T-helper 2 cell treated with Interferon-gamma antibody and Interleukin-4, amounts not matched to agents 5 μg/mL and 100 μg/mL, for 36 hours (primary cell): ENCODE data around the gene AKR7A3.
"Not testable (repeated sequence)": the region's sequence is repeated elsewhere in the genome, so short reads cannot be mapped to it uniquely, and the experiment has no call there.

ENCODE experiments used
- DNase-seq: peaks from one replicate; pipeline ENCODE4 v3.0.0; 2021; ENCODE audit warnings: low spot score
- H3K27ac Mint-ChIP-seq: one replicate; pipeline ENCODE4 v1.8.0; 2021; ENCODE audit warnings: mild to moderate bottlenecking, mixed read lengths
- H3K27me3 Mint-ChIP-seq: one replicate; pipeline ENCODE4 v1.8.0; 2021; ENCODE audit warnings: low read depth, mixed read lengths
- H3K36me3 Mint-ChIP-seq: one replicate; pipeline ENCODE4 v1.8.0; 2021; ENCODE audit warnings: low read depth, mixed read lengths
- H3K4me1 Mint-ChIP-seq: one replicate; pipeline ENCODE4 v1.8.0; 2021; ENCODE audit warnings: low read depth, mixed read lengths
- H3K4me3 Mint-ChIP-seq: one replicate; pipeline ENCODE4 v1.8.0; 2022; ENCODE audit warnings: mild to moderate bottlenecking, moderate library complexity, mixed read lengths
- H3K9me3 Mint-ChIP-seq: one replicate; pipeline ENCODE4 v1.8.0; 2021; ENCODE audit warnings: mixed read lengths

AKR7A3 gene

GRCh38 chr1:19287436-19288185 is 959 bp downstream of the AKR7A3 start:
- no peak for DNase-seq
- Mint-ChIP-seq H3K36me3 (peaks cover 6% of the 10 kb centered on the region), H3K27me3 (peaks cover 3% of the 10 kb centered on the region), H3K4me1 (peaks cover 2% of the 10 kb centered on the region), H3K27ac (peak overlapping the region; percentile 35), H3K9me3 (peaks cover 7% of the 10 kb centered on the region), H3K4me3 (peak overlapping the region; percentile 54)

GRCh38 chr1:19285807-19286206 is 2.8 kb downstream of the AKR7A3 start:
- not testable (repeated sequence) for H3K4me3 Mint-ChIP-seq, H3K36me3 Mint-ChIP-seq, H3K27ac Mint-ChIP-seq, H3K9me3 Mint-ChIP-seq, DNase-seq, H3K27me3 Mint-ChIP-seq, H3K4me1 Mint-ChIP-seq

GRCh38 chr1:19285366-19285765 is 3.2 kb downstream of the AKR7A3 start:
- not testable (repeated sequence) for H3K9me3 Mint-ChIP-seq, H3K36me3 Mint-ChIP-seq, H3K4me3 Mint-ChIP-seq, H3K27me3 Mint-ChIP-seq, H3K27ac Mint-ChIP-seq, DNase-seq, H3K4me1 Mint-ChIP-seq

- Mint-ChIP-seq H3K27ac (no peak overlapping the region), H3K9me3 (no peaks in the 10 kb centered on the region), H3K36me3 (peaks cover 3% of the 10 kb centered on the region), H3K4me3 (no peak overlapping the region), H3K27me3 (peaks cover 3% of the 10 kb centered on the region), H3K4me1 (peaks cover 2% of the 10 kb centered on the region)
- DNase-seq = no peak
Measured at GRCh38 chr1:19284881-19285280, 3.7 kb downstream of the AKR7A3 start.

GRCh38 chr1:19283891-19284290 is 4.7 kb downstream of the AKR7A3 start:
- peaks cover 3% of the 10 kb centered on the region for H3K36me3 Mint-ChIP-seq
- H3K4me1 Mint-ChIP-seq = peaks cover 2% of the 10 kb centered on the region
- H3K27me3 Mint-ChIP-seq = peaks cover 3% of the 10 kb centered on the region
- H3K4me3 Mint-ChIP-seq = no peak overlapping the region
- no peaks in the 10 kb centered on the region for H3K9me3 Mint-ChIP-seq
- H3K27ac Mint-ChIP-seq = no peak overlapping the region
- no peak for DNase-seq

GRCh38 chr1:19274636-19275035 is 13.9 kb downstream of the AKR7A3 start:
- Mint-ChIP-seq H3K4me3 (no peak overlapping the region), H3K9me3 (no peaks in the 10 kb centered on the region), H3K27ac (no peak overlapping the region), H3K27me3 (peaks cover 13% of the 10 kb centered on the region), H3K4me1 (no peaks in the 10 kb centered on the region), H3K36me3 (peaks cover 3% of the 10 kb centered on the region)
- no peak for DNase-seq

- H3K27me3 Mint-ChIP-seq = peaks cover 13% of the 10 kb centered on the region
- not testable (repeated sequence) for DNase-seq, H3K27ac Mint-ChIP-seq, H3K36me3 Mint-ChIP-seq, H3K4me1 Mint-ChIP-seq, H3K9me3 Mint-ChIP-seq, H3K4me3 Mint-ChIP-seq
Measured at GRCh38 chr1:19273844-19274531, 14.6 kb downstream of the AKR7A3 start.

- DNase-seq = no peak
- Mint-ChIP-seq H3K27me3 (peaks cover 13% of the 10 kb centered on the region), H3K4me3 (no peak overlapping the region), H3K36me3 (peaks cover 3% of the 10 kb centered on the region), H3K27ac (no peak overlapping the region), H3K9me3 (no peaks in the 10 kb centered on the region), H3K4me1 (no peaks in the 10 kb centered on the region)
Measured at GRCh38 chr1:19273106-19273843, 15.3 kb downstream of the AKR7A3 start.

GRCh38 chr1:19272064-19272463 is 16.5 kb downstream of the AKR7A3 start:
- DNase-seq = no peak
- peaks cover 13% of the 10 kb centered on the region for H3K27me3 Mint-ChIP-seq
- H3K4me3 Mint-ChIP-seq = no peak overlapping the region
- no peak overlapping the region for H3K27ac Mint-ChIP-seq
- peaks cover 3% of the 10 kb centered on the region for H3K36me3 Mint-ChIP-seq
- H3K9me3 Mint-ChIP-seq = no peaks in the 10 kb centered on the region
- no peaks in the 10 kb centered on the region for H3K4me1 Mint-ChIP-seq

GRCh38 chr1:19270343-19270730 is 18.2 kb downstream of the AKR7A3 start:
- DNase-seq, H3K9me3 Mint-ChIP-seq, H3K27ac Mint-ChIP-seq, H3K4me1 Mint-ChIP-seq, H3K27me3 Mint-ChIP-seq, H3K4me3 Mint-ChIP-seq, H3K36me3 Mint-ChIP-seq: not testable (repeated sequence)

- H3K4me1 Mint-ChIP-seq, DNase-seq, H3K36me3 Mint-ChIP-seq, H3K9me3 Mint-ChIP-seq, H3K27me3 Mint-ChIP-seq, H3K4me3 Mint-ChIP-seq, H3K27ac Mint-ChIP-seq: not testable (repeated sequence)
Measured at GRCh38 chr1:19269427-19270342, 18.9 kb downstream of the AKR7A3 start.

- no peak overlapping the region for H3K4me3 Mint-ChIP-seq
- no peaks in the 10 kb centered on the region for H3K4me1 Mint-ChIP-seq
- H3K27ac Mint-ChIP-seq = no peak overlapping the region
- H3K9me3 Mint-ChIP-seq = no peaks in the 10 kb centered on the region
- H3K36me3 Mint-ChIP-seq = no peaks in the 10 kb centered on the region
- H3K27me3 Mint-ChIP-seq = peaks cover 4% of the 10 kb centered on the region
- DNase-seq = no peak
Measured at GRCh38 chr1:19268445-19268844, 20.1 kb downstream of the AKR7A3 start.

- no peak for DNase-seq
- no peaks in the 10 kb centered on the region for H3K4me1 Mint-ChIP-seq
- no peaks in the 10 kb centered on the region for H3K27me3 Mint-ChIP-seq
- H3K4me3 Mint-ChIP-seq = no peak overlapping the region
- H3K9me3 Mint-ChIP-seq = no peaks in the 10 kb centered on the region
- no peak overlapping the region for H3K27ac Mint-ChIP-seq
- peaks cover 10% of the 10 kb centered on the region for H3K36me3 Mint-ChIP-seq
Measured at GRCh38 chr1:19262744-19263143, 25.8 kb downstream of the AKR7A3 start.
